Measurements from ENCODE around the gene PPM1H. TPM values are rescaled to one million over a fixed set of nuclear protein-coding genes. Genes with fewer than 3 reads are reported as not detected.

The PPM1H gene
- total RNA-seq, 1 experiment from 2014 or later: 0.04 TPM

- H3K4me3 ChIP-seq (ENCODE audit: low read depth, low read length, poor library complexity, severe bottlenecking): no peak overlapping the region
- intact Hi-C loops (cut with micrococcal nuclease; ENCODE audit: unreplicated experiment): loop anchor here (2.0 kb wide), 1 partner anchor 37 kb away; the partner anchor contains the start of gene PPM1H
- no peaks in the 10 kb centered on the region for H3K36me3 ChIP-seq (ENCODE audit: insufficient read depth, low read length, poor library complexity, severe bottlenecking)
- H3K9me3 ChIP-seq (ENCODE audit: low read depth, low read length, poor library complexity, severe bottlenecking): no peaks in the 10 kb centered on the region
- no peak for DNase-seq (ENCODE audit: low spot score)
- CTCF ChIA-PET: no interaction called here
- no peak overlapping the region for H3K27ac ChIP-seq (ENCODE audit: low read depth, low read length, poor library complexity, severe bottlenecking)
- POLR2A ChIA-PET (ENCODE audit: low non-redundant PET): no interaction called here
- BruUV-seq (replicated peaks): no TSS peak
- H3K27me3 ChIP-seq (replicated peaks; ENCODE audit: insufficient read depth, low read depth, low read length, poor library complexity): no peaks in the 10 kb centered on the region
- no peak for TF ChIP-seq EZH2 (IDR thresholded peaks at IDR 0.05; ENCODE audit: borderline replicate concordance, low read depth, low read length, poor library complexity, severe bottlenecking)
- TF ChIP-seq CTCF (conservative IDR thresholded peaks at IDR 0.05; ENCODE audit: low read depth, low read length): no peak
- H3K4me1 ChIP-seq (ENCODE audit: insufficient read depth, low read length, poor library complexity, severe bottlenecking): peaks cover under 1% of the 10 kb centered on the region
These were observed 37.0 kb upstream of the PPM1H start for GRCh38 chr12:62971769-62972525.

DNA sequence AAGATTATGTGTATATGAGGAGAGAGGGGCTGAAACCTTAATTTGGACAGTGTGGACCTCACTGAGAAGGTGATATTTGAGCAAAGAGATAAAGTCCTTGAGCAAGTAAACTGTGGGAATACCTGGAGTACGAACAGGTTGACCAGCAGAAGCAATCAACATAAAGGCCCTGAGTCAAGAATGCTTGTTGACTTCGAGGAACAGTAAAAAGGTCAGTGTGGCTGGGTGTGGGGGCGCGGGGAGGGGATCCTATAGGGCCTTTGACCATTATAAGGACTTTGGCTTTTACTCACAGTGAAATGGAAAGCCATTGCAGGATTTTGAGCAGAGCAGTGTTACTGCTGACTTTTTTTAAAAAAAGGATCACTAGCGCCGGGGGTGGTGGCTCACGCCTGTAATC lies 34.7 kb upstream of the PPM1H start:
- H3K27ac ChIP-seq (ENCODE audit: low read depth, low read length, poor library complexity, severe bottlenecking): no peak overlapping the region
- DNase-seq (ENCODE audit: low spot score): no peak
- no peaks in the 10 kb centered on the region for H3K27me3 ChIP-seq (replicated peaks; ENCODE audit: insufficient read depth, low read depth, low read length, poor library complexity)
- no peaks in the 10 kb centered on the region for H3K9me3 ChIP-seq (ENCODE audit: low read depth, low read length, poor library complexity, severe bottlenecking)
- no peaks in the 10 kb centered on the region for H3K36me3 ChIP-seq (ENCODE audit: insufficient read depth, low read length, poor library complexity, severe bottlenecking)
- H3K4me3 ChIP-seq (ENCODE audit: low read depth, low read length, poor library complexity, severe bottlenecking): no peak overlapping the region
- H3K4me1 ChIP-seq (ENCODE audit: insufficient read depth, low read length, poor library complexity, severe bottlenecking): no peaks in the 10 kb centered on the region
- intact Hi-C loops (cut with micrococcal nuclease; ENCODE audit: unreplicated experiment): loop anchor here (2.0 kb wide), 1 partner anchor 35 kb away; the partner anchor contains the start of gene PPM1H
- ChIA-PET POLR2A (ENCODE audit: low non-redundant PET) (no interaction called here), CTCF (no interaction called here)
- BruUV-seq (replicated peaks): no TSS peak
- TF ChIP-seq CTCF (conservative IDR thresholded peaks at IDR 0.05; ENCODE audit: low read depth, low read length) (no peak), EZH2 (IDR thresholded peaks at IDR 0.05; ENCODE audit: borderline replicate concordance, low read depth, low read length, poor library complexity, severe bottlenecking) (no peak)

- Histone ChIP-seq H3K27me3 (replicated peaks; ENCODE audit: insufficient read depth, low read depth, low read length, poor library complexity) (no peaks in the 10 kb centered on the region), H3K4me1 (ENCODE audit: insufficient read depth, low read length, poor library complexity, severe bottlenecking) (no peaks in the 10 kb centered on the region), H3K27ac (ENCODE audit: low read depth, low read length, poor library complexity, severe bottlenecking) (no peak overlapping the region), H3K4me3 (ENCODE audit: low read depth, low read length, poor library complexity, severe bottlenecking) (no peak overlapping the region), H3K36me3 (ENCODE audit: insufficient read depth, low read length, poor library complexity, severe bottlenecking) (no peaks in the 10 kb centered on the region), H3K9me3 (ENCODE audit: low read depth, low read length, poor library complexity, severe bottlenecking) (no peaks in the 10 kb centered on the region)
- CTCF ChIA-PET: no interaction called here
- intact Hi-C loops (cut with micrococcal nuclease; ENCODE audit: unreplicated experiment): no loop called here
- POLR2A ChIA-PET (ENCODE audit: low non-redundant PET): no interaction called here
- no peak for TF ChIP-seq CTCF (conservative IDR thresholded peaks at IDR 0.05; ENCODE audit: low read depth, low read length)
- TF ChIP-seq EZH2 (IDR thresholded peaks at IDR 0.05; ENCODE audit: borderline replicate concordance, low read depth, low read length, poor library complexity, severe bottlenecking): no peak
- DNase-seq (ENCODE audit: low spot score): no peak
- BruUV-seq (replicated peaks): no TSS peak
These were observed 32.8 kb upstream of the PPM1H start for GRCh38 chr12:62967701-62968100.

Data from A673 (cell line).